ENCODE results near the gene FAM98B.
"Not testable (repeated sequence)": the region's sequence is repeated elsewhere in the genome, so short reads cannot be mapped to it uniquely, and the experiment has no call there.

FAM98B gene

DNA sequence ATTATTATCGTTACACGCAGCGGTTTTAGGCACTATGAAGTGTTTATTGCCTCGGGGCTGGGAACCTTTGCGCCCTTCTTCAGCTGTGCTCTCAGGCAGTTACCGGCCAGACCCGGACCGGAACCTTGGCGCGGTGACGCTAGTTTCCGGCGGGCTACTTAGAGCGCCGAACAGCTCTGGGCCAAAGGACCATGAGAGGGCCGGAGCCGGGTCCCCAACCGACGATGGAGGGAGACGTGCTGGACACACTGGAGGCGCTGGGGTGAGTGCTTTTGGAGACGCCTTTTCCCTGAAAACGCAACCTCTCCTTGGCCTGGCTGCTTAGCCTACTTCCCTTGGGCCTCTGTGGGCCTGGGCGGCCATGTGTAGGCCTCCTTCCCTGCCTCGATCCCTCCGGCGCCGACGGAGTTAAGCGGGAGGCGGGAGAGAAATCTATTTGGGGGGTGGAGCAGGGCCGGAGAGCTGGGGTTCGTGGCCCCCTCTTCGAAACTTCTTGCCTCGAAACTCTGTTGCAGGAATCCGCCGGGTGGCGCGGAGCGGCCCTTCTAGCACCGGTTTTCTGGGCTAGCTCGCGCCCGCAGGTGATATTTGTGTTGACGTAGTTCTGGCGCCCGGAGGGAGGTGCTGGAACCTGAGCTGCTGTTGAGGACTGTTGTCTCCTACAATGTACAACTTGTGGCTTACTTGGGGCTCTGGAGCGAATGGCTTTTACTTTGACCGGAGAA lies at the start of gene FAM98B:
TSS of gene FAM98B (plus strand) at position 157 of the 725 bp plus-strand sequence. CDS start at position 192, 35 bp downstream.
- DNase-seq, result no peak

DNA sequence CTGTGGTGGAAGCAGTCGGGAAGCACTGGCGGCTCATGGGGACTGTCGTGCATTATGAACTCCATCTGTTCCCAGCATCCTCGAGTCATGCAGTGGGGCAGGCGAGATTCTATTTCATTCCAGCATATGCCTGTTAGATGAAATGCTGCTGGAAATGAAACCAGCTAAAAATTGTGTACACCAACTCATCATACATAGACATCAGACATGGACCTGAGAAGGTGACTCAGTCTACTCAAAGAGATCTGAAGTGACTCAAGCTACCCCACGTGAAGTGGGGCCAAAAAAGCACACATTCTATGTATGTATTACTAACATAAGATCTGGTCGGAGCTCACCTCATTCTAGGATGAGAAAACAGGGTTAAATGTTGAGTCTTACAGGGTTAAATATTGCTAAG lies 47.5 kb upstream of the FAM98B start:
- no peak for DNase-seq

DNA sequence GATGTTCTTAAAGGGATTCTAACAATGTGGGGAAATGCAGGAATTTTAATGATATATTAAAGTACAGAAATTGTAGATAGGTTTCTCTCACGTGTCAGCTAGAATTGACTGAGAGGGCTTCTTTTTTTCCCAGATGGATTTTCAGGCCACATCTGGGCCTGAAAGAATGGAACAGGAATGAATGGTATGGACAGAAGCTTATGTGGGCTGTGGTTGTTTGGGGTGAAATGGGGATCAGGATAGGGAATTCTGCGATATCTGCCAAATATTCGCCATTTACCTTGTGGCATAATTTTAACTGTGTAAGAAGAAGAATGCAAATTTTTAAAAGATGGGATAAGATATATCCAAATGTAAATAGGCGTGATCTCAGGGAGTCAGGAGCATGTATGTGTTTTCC lies 45.4 kb upstream of the FAM98B start:
- DNase-seq, result no peak

DNA sequence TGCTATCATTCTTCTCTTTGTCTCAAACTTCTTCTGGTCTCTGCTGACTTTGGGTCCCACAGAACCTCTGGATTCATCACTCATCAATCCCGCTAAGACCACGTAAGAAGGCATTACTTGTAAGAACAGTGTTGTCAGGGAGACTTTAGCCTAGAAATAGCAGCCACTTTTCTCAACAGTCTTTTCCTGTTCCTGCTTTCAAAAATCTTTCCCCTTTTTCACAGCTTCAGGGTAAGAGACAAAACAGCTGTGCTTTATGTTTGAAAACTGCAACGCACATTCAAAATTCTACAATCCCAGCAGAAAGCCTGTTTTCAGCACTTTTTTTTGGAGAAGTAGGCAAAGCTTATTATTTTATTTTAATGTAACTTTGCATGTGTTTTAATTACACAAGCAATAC lies 42.0 kb upstream of the FAM98B start:
- DNase-seq, result no peak

DNA sequence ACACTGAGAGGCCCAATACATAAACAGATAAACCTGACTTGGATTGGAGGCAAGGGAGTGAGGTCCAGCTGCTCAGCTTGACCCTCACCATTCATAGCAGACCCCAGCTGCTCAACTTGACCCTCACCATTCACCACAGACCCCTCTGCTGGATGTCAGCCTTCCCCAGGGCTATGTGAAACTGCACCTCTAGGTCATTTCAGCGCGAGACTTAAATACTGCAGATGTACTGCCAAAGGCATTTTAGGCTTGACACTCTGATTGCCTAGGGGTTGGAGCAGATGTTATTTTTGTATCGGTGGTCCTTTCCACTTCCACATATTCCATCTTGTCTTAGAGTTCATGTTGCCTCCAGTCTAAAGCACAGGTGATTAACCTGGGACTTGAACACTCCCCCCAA lies 41.5 kb upstream of the FAM98B start:
- no peak for DNase-seq

DNA sequence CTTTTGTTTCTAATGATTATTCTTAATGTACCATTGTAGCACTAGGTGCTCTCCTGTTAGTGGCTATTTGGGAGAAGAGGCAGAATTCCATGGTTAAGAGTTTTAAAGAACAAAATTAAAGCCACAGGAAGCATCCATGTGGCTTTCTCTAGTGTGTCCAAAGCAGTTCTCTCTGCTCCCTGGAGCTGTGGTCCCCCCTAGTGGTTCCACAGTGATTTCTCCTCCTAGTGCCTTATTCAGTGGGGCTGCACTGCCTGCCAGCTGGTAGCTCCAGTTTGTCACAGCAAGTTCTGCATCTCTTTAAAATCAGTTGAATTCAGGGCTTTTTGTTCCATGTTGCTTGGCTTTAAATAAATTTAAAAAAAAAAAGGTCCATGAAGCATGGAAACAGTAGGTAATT lies 39.6 kb upstream of the FAM98B start:
- no peak for DNase-seq

DNA sequence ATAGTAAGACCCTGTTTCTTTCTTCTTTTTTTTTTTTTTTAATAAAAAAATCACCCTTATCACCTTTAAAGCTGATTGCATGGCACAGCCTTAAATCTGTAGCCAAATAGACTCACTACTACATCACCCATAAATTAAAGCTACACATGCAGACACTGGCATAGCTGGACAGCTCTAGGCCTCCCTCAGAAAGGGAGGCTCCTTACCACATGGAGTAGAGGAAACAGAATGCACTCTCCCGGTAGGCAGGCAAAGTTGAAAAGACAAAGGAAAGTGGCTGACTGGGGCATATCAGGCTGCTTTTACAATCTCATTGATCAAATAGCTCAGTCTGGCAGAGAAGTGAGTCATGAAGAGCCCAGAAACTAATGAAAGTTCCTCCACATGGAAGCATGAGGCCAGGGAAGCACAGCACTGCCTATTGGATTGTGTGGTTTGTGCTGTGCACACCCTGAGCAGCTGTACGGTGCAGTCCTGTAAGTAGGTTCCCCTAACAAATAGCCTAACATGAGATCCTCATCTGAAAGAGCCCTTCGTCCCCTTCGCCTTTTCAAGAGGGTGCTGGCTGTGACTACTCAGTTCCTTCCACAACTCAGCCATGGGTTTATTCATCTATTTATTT lies 32.7 kb upstream of the FAM98B start:
- DNase-seq, result no peak

DNA sequence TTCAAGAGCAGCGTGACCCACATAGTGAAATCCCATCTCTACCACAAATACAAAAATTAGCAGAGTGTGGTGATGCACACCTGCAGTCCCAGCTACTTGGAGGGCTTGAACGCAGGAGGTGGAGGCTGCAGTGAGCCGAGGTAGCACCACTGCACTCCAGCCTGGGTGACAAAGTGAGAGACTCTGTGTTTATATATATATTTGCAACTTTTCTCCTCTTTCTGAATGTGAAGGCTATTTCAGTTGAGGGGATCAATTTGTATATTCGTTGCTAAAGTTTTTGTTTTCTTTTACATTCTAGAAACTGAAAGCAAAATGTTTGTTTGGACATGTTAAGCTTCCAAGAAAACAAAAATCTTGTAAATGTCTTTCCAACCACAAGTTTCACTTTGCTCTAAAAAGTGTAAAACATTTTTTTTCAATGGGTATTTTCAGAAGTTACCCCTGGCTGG lies 29.8 kb upstream of the FAM98B start:
- DNase-seq, result no peak

DNA sequence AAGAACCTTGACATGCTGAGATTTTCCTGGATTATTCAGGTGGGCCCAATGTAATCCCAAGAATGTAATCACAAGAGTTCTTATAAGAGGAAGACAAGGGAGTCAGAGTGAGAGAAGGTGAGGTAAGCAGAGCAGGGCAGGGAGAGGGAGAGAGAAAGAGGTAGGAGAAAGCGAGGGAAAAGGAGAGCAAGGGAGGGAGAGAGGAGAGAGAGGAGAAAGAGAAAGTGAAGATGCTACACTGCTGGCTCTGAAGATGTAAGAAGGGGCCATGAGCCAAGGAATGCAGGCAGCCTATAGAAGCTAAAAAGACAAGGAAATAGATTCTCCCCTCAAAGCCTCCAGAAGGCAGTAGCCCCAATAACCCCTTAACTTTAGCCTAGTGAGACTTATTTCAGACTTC lies 28.7 kb upstream of the FAM98B start:
- no peak for DNase-seq

DNA sequence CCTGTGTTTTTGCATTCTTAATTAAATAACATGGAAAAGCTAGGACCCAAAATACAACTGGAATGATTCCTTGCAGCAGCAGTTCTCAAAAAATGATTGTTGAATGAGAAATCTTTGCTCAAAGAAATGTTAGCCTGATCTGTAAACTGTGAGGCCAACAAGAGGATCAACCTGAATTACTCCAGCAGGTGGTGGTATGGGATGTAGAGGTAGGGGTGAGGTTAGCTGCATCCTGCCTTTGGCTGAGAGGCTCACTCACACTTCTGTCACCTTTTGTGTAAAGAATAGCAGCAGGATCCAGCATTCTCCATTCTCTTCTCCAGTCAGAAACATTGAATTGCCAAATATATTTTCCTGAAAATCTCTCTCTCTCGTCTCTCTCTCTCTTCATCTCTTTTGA lies 26.5 kb upstream of the FAM98B start:
- no peak for DNase-seq

DNA sequence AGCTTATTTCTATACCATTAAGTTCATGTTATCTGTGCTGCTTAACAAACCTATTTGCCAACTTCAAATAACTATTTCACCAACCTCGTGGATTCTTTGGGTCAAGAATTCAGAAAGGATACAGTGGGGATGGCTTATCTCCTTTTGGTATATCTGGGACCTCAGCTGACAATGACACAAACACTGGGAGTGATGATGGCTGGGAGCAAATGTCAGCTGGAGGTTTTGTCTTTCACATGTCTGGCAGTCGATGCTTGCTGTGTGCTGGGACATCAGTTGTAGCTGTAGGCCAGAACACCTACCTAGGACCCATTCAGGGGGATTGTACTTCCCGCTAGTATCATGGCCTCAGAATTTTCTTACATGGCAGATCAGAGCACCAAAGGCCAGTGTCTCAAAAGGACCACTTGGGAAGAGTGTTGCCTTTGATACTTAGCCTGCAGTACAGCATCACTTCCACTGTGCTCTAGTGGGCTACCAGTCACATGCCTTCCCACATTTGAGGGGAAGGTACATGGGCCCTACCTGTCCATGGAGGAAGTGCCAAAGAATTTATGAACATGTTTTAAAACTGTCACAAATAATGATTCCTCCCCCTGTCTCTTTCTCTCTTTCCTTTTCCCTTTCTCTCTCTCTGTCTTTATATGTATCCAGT lies 23.7 kb upstream of the FAM98B start:
- DNase-seq, result no peak

DNA sequence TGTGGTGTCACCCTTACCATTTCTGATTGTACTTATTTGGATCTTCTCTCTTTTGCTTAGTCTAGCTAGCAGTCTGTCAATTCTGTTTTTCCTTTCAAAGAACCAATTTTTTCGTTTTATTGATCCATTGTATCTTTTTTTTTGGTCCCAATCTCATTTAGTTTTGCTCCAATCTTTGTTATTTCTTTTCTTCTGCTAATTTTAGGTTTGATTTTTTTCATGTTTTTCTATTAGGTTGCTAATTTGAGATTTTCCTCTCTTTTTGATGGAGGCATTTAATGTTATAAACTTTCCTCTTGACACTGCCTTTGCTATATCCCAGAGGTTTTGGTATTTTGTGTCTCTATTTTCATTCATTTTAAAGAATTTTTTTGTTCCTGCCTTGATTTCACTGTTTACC lies 16.9 kb upstream of the FAM98B start:
- DNase-seq, result no peak

DNA sequence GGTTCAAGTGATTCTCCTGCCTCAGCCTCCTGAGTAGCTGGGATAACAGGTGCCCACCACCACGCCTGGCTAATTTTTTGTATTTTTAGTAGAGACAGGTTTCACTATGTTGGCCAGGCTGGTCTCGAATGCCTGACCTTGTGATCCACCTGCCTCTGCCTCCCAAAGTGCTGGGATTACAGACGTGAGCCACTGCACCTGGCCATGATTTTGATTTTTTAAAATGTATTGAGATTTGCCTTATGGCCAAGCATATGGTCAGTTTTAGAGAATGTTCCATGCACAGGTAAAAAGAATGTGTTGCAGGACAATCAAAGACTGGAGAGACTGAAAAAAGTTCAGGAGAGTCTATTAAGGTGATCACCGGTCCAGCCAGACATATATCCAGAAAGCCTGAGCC lies 16.3 kb upstream of the FAM98B start:
- not testable (repeated sequence) for DNase-seq

DNA sequence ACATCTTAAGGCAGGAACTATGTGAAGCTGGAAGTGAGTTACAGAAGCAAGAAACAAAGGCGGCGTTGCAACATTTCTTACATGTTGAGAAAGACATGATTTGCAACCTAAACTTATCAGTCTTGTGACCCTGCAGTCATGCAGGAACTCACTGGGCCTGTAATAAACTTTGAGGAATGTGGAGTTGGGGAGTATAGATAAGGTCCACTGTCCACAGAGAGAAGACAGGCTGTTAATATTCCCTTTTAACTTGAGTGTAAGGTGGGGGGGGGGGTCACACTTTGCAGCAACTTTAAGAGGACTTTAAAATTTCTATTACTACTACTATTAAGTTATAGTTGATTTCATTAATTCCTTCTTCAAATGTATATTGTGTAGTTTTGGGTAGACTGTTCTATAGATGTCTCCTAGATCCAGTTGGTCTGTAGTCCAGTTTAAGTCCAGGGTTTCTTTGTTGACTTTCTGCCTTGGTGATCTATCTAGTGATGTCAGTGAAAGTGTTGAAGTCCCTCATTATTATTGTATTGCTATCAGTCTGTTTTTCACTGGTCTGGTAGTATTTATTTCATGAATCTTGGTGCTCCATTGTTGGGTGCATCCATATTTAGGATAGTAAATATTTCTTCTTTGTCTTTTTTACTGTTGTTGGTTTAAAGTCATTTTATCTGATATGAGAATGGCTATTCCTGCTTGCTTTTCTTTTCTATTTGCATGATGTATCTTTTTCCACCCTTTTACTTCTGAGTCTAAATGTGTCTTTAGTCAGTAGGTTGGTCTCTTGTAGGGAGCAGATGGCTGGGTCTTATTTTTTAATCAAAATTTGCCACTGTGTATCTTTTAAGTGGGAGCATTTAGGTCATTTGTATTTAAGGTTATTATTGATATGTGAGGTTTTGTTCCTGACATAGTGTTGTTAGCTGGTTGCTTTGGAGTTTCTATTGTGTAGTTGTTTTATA lies 15.6 kb upstream of the FAM98B start:
- no peak for DNase-seq

DNA sequence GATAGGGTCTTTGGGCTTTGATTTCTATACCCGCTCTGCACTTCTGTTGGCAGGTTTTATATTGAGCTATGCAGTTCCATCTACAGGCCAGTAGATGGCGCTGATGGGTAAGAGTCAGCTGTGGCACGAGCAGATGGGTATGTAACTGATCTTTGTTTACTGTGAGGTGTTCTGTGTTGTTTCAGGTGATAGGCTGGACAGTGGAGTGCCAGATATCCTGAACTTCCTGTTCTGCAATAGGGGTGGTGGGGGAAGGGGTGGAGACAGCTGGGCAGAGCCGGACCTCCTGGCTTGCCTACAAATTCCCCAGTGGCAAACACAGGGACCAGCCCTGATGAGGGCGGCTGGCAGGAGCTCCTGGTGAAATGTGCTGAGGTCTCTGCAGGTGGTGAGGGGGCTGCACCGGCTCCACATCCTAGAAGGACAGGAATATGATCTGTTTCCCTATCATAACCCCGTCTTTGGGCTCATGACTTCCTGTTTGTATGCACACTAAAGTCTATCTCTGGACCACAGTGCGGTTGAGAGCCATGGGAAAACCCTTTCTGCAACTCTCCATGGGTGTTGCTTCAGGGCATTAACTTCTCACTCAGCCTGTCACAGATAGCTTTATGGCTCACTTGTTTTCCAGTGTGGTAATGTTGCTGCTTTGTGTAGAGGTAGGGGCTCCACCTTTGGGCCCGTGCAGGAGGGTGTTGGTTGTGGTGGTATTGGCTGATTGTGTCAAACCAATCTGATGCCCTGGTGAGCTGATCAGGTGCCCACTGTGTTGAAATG lies 13.4 kb upstream of the FAM98B start:
- no peak for DNase-seq

DNA sequence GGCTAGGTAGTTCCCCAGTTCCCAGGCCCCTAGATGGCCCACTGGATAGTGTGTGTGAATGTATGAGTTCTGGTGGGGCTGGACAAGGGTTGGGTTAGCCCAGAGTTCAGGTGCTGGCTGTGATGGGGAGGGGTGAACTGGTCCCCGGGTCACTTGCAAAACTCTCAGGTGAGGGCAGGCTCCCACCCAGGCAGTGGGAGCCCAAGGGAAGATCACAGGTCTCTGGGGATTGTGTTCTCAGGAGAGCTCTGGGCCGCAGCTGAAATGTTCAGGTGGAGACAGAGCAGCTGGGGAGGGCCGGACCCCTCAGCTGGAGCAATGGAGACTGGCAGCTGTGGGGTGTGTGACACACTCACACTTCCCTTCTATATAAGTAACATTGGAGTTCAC lies 12.8 kb upstream of the FAM98B start:
- DNase-seq, result no peak

DNA sequence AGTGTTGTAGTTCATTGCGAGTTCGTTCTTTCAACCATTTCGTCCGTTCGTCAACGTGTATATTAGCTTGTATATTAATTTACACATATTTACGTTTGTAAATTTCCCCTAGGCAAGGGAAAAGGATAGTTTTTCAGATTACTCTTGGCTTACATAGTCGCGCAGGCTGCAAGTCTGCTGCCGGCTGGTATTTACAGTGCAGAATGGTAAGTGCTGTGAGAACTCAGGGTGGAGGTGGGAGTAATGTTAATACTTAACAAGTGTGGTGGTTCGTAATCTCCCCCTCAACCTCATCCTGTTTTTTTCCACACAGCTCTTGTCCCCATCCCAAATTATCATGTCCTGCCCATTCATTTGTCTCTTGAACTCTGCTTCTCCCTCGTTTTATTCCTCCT lies 766 bp downstream of the FAM98B start:
- no peak for DNase-seq

DNA sequence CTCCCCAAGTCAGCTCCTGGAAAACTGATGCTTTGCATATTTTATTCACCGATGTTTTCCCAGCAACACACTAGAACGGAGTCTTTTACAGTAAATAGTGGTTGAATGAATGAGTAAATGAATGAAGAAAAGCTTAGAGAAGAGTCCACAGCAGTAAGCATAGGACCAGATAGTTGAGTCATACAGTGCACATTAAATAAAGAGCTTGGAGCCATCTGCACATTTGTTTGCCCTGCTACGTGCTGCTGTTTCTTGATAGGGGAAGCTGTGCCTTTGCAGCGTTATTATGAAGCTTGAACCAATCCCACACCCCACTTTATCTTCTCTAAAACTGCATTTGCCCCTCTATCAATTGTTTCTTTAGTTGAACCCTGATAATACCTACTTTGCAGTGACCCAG lies 1.2 kb downstream of the FAM98B start:
- DNase-seq, result no peak

DNA sequence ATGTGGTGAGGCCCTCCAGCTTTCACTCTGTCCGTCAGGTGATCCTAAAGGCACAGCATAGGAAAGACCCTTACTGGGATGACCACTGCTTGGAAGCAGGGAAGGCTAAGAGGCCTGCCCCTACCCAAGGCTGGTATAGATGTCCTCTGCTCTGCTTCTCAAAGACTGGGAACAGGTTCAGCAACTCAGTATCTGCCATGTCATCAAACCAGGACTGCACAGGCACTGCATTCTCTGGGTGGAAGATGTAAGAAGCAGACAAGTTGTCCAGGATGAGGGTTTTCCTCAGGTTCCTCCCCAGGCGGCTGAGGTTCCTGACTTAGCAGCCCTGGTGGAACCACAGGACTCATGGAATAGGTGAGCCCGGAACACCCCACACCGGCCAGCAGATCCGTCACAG lies 4.7 kb downstream of the FAM98B start:
- no peak for DNase-seq

DNA sequence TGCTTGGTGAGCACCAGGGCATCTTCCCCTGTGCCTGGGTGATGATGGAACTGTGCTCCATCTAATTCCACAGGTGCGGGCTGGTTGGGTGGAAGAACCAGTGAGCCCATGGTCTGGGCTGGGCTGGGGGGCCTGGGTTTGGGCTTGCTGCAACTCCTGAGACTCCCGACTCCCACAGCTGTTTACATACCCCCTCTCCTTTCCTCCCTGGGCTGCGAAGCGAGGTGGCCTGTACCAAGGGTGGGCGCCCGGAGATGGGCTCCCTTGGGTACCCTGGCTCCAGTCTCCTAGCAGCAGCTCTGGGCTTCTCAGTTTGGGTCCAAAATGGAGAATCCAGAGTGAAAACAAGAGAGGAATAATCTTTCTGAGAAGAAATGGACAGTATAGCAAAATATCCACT lies 5.6 kb downstream of the FAM98B start:
- DNase-seq, result no peak

DNA sequence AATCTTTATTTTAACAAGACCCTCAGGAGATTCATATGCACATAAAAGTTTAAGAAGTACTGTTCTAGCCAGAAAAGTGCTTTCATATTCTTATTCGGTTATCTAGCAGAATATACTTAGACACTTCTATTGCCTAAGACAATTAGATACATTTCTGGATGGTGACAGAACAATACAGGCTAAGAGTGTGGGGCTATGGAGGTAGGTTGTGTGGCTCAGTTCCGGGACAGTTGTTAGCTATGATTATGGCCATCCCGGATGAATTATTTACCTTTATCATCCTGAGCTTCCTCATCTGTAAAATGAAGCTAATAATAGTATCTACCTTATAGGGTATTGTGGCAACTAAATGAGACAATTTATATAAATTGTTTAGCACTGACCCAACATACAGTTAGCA lies 6.6 kb downstream of the FAM98B start:
- no peak for DNase-seq

DNA sequence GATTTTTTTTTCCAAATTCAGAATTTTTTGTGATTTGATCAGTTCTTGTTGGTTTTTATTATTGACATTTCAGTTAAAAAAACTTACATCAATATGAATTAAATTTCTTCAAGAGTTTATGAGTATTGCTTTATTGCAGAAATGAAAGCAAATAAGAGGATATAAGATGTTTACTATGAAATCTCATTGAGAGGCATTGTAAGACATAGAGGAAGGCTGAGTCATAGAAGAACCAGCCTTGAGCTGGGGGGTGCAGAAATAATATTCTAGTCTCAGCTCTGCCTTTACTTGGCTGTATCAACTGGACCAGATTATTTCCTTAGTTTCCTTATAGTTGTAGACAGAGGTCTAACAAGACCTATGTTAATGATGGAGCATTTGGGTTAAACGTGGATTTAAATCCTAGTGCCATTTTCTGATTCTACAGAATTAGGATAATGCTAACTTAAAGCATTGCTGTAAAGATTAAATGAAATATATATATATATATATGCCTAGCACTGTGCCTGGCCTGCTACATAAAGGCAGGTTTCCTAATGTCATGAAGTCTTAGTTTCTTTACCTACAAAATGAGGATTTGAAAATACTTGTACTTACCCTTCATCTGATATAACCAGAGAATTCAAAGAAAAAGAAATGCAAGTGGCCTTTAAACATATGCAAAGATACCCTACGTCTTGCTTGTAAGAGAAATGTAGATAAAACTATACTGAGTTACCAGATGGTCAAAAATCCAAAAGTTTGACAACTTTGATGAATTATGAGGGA lies 7.3 kb downstream of the FAM98B start:
- no peak for DNase-seq
